ENCODE results near the gene HINT1.
"Not testable (repeated sequence)": the region's sequence is repeated elsewhere in the genome, so short reads cannot be mapped to it uniquely, and the experiment has no call there.

Gene HINT1

GRCh38 chr5:131198625-131199024, 33.6 kb upstream of the HINT1 start:
- H3K79me2 ChIP-seq (ENCODE audit: control insufficient read depth, insufficient read depth, low read length, unreplicated experiment), result no peaks in the 10 kb centered on the region
- no peak overlapping the region for H2AFZ ChIP-seq (ENCODE audit: low read length, unreplicated experiment)
- H3K27ac ChIP-seq (ENCODE audit: low read depth, low read length), result no peak overlapping the region
- no peaks in the 10 kb centered on the region for H3K4me1 ChIP-seq (ENCODE audit: control insufficient read depth, insufficient read depth, low read length, unreplicated experiment)
- no peaks in the 10 kb centered on the region for H3K27me3 ChIP-seq (ENCODE audit: insufficient read depth, low read length)
- H3K4me3 ChIP-seq (ENCODE audit: low read depth, low read length), result no peak overlapping the region
- H3K36me3 ChIP-seq (ENCODE audit: insufficient read depth, low read length), result no peaks in the 10 kb centered on the region

DNA sequence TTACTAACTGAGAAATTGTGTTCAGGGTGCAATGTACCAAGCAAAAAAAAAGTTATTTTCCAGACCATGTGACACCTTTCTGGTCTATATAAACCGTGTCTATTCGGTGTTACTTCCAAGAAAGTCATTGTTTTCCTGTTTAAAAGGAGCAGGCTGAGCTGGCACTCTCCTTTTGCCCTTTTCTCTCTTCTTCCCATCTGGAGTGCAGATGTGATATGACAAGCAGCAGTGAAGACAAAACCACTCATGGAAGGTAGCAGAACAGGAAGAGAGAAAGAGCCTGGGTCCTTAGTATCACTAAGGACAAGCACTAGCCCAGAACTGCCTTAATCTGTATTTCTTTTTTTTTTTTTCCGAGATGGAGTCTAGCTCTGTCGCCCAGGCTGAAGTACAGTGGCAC, 31.3 kb upstream of the HINT1 start:
- Histone ChIP-seq H3K4me3 (ENCODE audit: low read depth, low read length) (no peak overlapping the region), H3K79me2 (ENCODE audit: control insufficient read depth, insufficient read depth, low read length, unreplicated experiment) (no peaks in the 10 kb centered on the region), H3K27me3 (ENCODE audit: insufficient read depth, low read length) (no peaks in the 10 kb centered on the region), H3K4me1 (ENCODE audit: control insufficient read depth, insufficient read depth, low read length, unreplicated experiment) (no peaks in the 10 kb centered on the region), H3K36me3 (ENCODE audit: insufficient read depth, low read length) (no peaks in the 10 kb centered on the region), H3K27ac (ENCODE audit: low read depth, low read length) (no peak overlapping the region), H2AFZ (ENCODE audit: low read length, unreplicated experiment) (no peak overlapping the region)

- H3K27me3 ChIP-seq (ENCODE audit: insufficient read depth, low read length), result no peaks in the 10 kb centered on the region
- no peak overlapping the region for H3K27ac ChIP-seq (ENCODE audit: low read depth, low read length)
- no peak overlapping the region for H2AFZ ChIP-seq (ENCODE audit: low read length, unreplicated experiment)
- H3K36me3 ChIP-seq (ENCODE audit: insufficient read depth, low read length), result no peaks in the 10 kb centered on the region
- H3K4me3 ChIP-seq (ENCODE audit: low read depth, low read length), result no peak overlapping the region
- H3K79me2 ChIP-seq (ENCODE audit: control insufficient read depth, insufficient read depth, low read length, unreplicated experiment), result no peaks in the 10 kb centered on the region
- no peaks in the 10 kb centered on the region for H3K4me1 ChIP-seq (ENCODE audit: control insufficient read depth, insufficient read depth, low read length, unreplicated experiment)
Measured at GRCh38 chr5:131195696-131196095, 30.6 kb upstream of the HINT1 start.

- no peak overlapping the region for H3K27ac ChIP-seq (ENCODE audit: low read depth, low read length)
- H3K4me3 ChIP-seq (ENCODE audit: low read depth, low read length), result no peak overlapping the region
Measured at GRCh38 chr5:131194725-131195124, 29.7 kb upstream of the HINT1 start.

GRCh38 chr5:131193897-131194296, 28.8 kb upstream of the HINT1 start:
- not testable (repeated sequence) for H3K79me2 ChIP-seq (ENCODE audit: control insufficient read depth, insufficient read depth, low read length, unreplicated experiment)

More at GRCh38 chr5:131194725-131195124, 29.7 kb upstream of the HINT1 start:
- H3K36me3 ChIP-seq (ENCODE audit: insufficient read depth, low read length), result no peaks in the 10 kb centered on the region
- H3K79me2 ChIP-seq (ENCODE audit: control insufficient read depth, insufficient read depth, low read length, unreplicated experiment), result no peaks in the 10 kb centered on the region
- H3K4me1 ChIP-seq (ENCODE audit: control insufficient read depth, insufficient read depth, low read length, unreplicated experiment), result no peaks in the 10 kb centered on the region
- H3K27me3 ChIP-seq (ENCODE audit: insufficient read depth, low read length), result no peaks in the 10 kb centered on the region
- no peak overlapping the region for H2AFZ ChIP-seq (ENCODE audit: low read length, unreplicated experiment)

DNA sequence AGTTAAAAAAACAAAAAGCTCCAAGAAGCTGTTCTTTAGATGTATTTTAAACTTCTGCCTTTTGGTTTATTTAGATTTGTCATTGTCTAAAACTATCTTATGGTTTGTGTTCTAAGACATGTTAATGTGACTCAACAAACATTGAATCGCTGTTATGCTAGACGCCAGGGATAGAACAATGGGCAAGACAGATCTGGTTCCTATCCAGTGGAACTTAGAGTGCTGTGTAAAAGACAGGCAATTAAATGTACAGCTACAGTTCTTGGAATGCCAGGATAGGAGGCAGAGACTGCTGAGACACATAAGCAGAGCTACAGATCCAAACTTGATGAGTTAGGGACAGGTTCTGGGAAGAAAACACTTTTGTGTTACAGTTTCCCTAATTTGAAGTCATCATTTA, 28.1 kb upstream of the HINT1 start:
- Histone ChIP-seq H3K36me3 (ENCODE audit: insufficient read depth, low read length) (0 out of 2 replicates have a peak, but pooled peaks cover 2% of the 10 kb centered on the region), H3K79me2 (ENCODE audit: control insufficient read depth, insufficient read depth, low read length, unreplicated experiment) (no peaks in the 10 kb centered on the region), H2AFZ (ENCODE audit: low read length, unreplicated experiment) (no peak overlapping the region), H3K27me3 (ENCODE audit: insufficient read depth, low read length) (no peaks in the 10 kb centered on the region), H3K4me1 (ENCODE audit: control insufficient read depth, insufficient read depth, low read length, unreplicated experiment) (no peaks in the 10 kb centered on the region), H3K27ac (ENCODE audit: low read depth, low read length) (no peak overlapping the region), H3K4me3 (ENCODE audit: low read depth, low read length) (no peak overlapping the region)

More at GRCh38 chr5:131193897-131194296, 28.8 kb upstream of the HINT1 start:
- H3K27ac ChIP-seq (ENCODE audit: low read depth, low read length); H3K4me3 ChIP-seq (ENCODE audit: low read depth, low read length); H3K36me3 ChIP-seq (ENCODE audit: insufficient read depth, low read length); H2AFZ ChIP-seq (ENCODE audit: low read length, unreplicated experiment); H3K27me3 ChIP-seq (ENCODE audit: insufficient read depth, low read length); H3K4me1 ChIP-seq (ENCODE audit: control insufficient read depth, insufficient read depth, low read length, unreplicated experiment): not testable (repeated sequence)

DNA sequence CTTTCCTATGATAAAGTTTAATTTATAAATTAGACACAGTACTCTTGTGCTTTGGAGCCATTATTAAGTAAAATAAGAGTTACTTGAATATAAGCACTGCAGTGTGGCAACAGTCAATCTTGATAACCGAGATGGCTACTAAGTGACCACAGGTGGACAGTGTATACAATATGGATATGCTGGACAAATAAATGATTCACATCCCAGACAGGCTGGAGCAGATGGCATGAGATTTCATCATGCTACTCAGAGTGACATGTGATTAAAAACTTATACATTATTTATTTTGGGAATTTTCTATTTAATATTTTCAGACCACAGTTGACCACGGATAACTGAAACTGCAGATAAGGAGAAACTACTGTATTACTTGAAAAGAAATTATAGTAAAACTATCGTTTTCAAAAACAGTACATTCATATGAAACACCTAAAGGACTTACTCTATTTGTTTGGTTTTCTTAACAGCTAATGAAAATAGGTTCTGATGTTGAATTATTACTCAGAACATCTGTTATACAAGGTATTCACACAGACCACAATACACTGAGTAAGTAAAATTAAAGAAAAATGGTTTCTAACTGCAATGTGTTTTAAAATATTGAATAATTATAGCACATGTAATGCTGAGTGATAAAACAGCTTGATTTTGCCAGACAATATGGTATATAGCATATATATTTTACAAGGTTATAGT, 21.7 kb upstream of the HINT1 start:
- no peaks in the 10 kb centered on the region for H3K27me3 ChIP-seq (ENCODE audit: insufficient read depth, low read length)
- no peaks in the 10 kb centered on the region for H3K79me2 ChIP-seq (ENCODE audit: control insufficient read depth, insufficient read depth, low read length, unreplicated experiment)
- H3K4me3 ChIP-seq (ENCODE audit: low read depth, low read length), result no peak overlapping the region
- H2AFZ ChIP-seq (ENCODE audit: low read length, unreplicated experiment), result no peak overlapping the region
- peaks cover 2% of the 10 kb centered on the region; the same call in 1 of the 2 replicates for H3K36me3 ChIP-seq (ENCODE audit: insufficient read depth, low read length)
- H3K27ac ChIP-seq (ENCODE audit: low read depth, low read length), result peak overlapping the region; percentile 30
- H3K4me1 ChIP-seq (ENCODE audit: control insufficient read depth, insufficient read depth, low read length, unreplicated experiment), result no peaks in the 10 kb centered on the region

DNA sequence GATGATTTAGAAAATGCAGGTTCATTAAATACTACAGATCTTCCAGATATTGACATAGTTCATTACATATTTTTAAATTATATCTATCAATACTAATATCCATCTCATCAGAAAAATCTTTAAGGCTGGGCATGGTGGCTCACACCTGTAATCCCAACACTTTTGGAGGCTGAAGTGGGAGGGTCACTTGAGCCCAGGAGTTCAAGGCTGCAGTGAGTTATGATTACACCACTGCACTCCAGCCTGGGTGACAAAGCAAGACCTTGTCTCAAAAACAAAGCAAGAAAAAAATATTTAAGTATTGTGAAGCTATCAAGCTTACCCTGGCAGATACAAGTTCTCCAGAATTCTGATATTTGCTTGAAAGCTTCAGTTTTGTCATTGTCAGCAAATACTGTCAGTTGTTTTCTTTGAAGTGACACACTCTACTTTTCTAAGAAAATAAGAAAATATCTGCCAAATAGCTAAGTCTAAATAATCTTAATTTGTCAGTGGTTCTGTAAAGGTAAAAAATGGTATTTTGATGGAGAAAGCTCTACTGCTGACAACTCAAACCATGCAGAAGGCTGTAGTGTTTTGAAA, 20.6 kb upstream of the HINT1 start:
- Histone ChIP-seq H3K27me3 (ENCODE audit: insufficient read depth, low read length) (no peaks in the 10 kb centered on the region), H3K79me2 (ENCODE audit: control insufficient read depth, insufficient read depth, low read length, unreplicated experiment) (no peaks in the 10 kb centered on the region), H3K4me3 (ENCODE audit: low read depth, low read length) (no peak overlapping the region), H3K4me1 (ENCODE audit: control insufficient read depth, insufficient read depth, low read length, unreplicated experiment) (no peaks in the 10 kb centered on the region), H3K36me3 (ENCODE audit: insufficient read depth, low read length) (peaks cover 2% of the 10 kb centered on the region; the same call in 1 of the 2 replicates), H3K27ac (ENCODE audit: low read depth, low read length) (no peak overlapping the region), H2AFZ (ENCODE audit: low read length, unreplicated experiment) (no peak overlapping the region)

GRCh38 chr5:131182839-131183238, 17.8 kb upstream of the HINT1 start:
- Histone ChIP-seq H3K27ac (ENCODE audit: low read depth, low read length) (no peak overlapping the region), H3K4me1 (ENCODE audit: control insufficient read depth, insufficient read depth, low read length, unreplicated experiment) (no peaks in the 10 kb centered on the region), H3K27me3 (ENCODE audit: insufficient read depth, low read length) (no peaks in the 10 kb centered on the region), H2AFZ (ENCODE audit: low read length, unreplicated experiment) (no peak overlapping the region), H3K79me2 (ENCODE audit: control insufficient read depth, insufficient read depth, low read length, unreplicated experiment) (peaks cover 3% of the 10 kb centered on the region), H3K4me3 (ENCODE audit: low read depth, low read length) (no peak overlapping the region), H3K36me3 (ENCODE audit: insufficient read depth, low read length) (no peaks in the 10 kb centered on the region; the same call in 1 of the 2 replicates)

DNA sequence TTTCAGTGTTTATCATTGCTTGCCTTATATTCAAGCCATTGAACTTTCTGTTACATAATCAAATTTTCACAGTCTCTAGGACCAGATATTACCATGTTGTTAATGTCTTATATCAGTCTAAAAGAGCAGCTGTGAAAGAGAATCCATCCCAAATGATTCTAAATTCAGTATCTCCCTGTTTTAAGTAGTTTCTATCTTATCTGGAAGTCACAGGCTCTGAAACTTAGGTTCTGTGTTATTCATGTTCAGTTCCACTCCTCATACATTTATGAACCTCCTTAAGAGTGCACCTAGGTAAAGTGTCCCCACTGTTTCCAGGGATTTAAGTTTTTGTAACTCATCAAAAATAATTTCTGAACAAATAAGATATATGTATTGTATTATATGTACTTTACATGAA, 15.4 kb upstream of the HINT1 start:
- Histone ChIP-seq H3K36me3 (ENCODE audit: insufficient read depth, low read length) (no peaks in the 10 kb centered on the region; the same call in 1 of the 2 replicates), H3K4me1 (ENCODE audit: control insufficient read depth, insufficient read depth, low read length, unreplicated experiment) (no peaks in the 10 kb centered on the region), H3K4me3 (ENCODE audit: low read depth, low read length) (no peak overlapping the region)

GRCh38 chr5:131171276-131171810, 6.3 kb upstream of the HINT1 start:
- H3K27ac ChIP-seq (ENCODE audit: low read depth, low read length), result no peak overlapping the region

More for the DNA sequence above, 15.4 kb upstream of the HINT1 start:
- H3K79me2 ChIP-seq (ENCODE audit: control insufficient read depth, insufficient read depth, low read length, unreplicated experiment), result peaks cover 3% of the 10 kb centered on the region
- no peak overlapping the region for H3K27ac ChIP-seq (ENCODE audit: low read depth, low read length)
- H3K27me3 ChIP-seq (ENCODE audit: insufficient read depth, low read length), result no peaks in the 10 kb centered on the region
- H2AFZ ChIP-seq (ENCODE audit: low read length, unreplicated experiment), result no peak overlapping the region

More at GRCh38 chr5:131171276-131171810, 6.3 kb upstream of the HINT1 start:
- peaks cover 12% of the 10 kb centered on the region for H3K79me2 ChIP-seq (ENCODE audit: control insufficient read depth, insufficient read depth, low read length, unreplicated experiment)
- peak overlapping the region; percentile 87 for H3K4me3 ChIP-seq (ENCODE audit: low read depth, low read length)
- no peaks in the 10 kb centered on the region for H3K36me3 ChIP-seq (ENCODE audit: insufficient read depth, low read length)
- peaks cover 9% of the 10 kb centered on the region for H3K4me1 ChIP-seq (ENCODE audit: control insufficient read depth, insufficient read depth, low read length, unreplicated experiment)
- peak overlapping the region; percentile 79 for H2AFZ ChIP-seq (ENCODE audit: low read length, unreplicated experiment)
- no peaks in the 10 kb centered on the region for H3K27me3 ChIP-seq (ENCODE audit: insufficient read depth, low read length)

All from ACC112 (cell line).